ENCODE data around the gene COL20A1.

The COL20A1 gene

GRCh38 chr20:63359164-63359934 lies 66.4 kb downstream of the COL20A1 start:
- in situ Hi-C loops (cut with MboI; ENCODE audit: low sequenced_read_pairs) = no loop called here

- in situ Hi-C loops (cut with MboI; ENCODE audit: low sequenced_read_pairs) = no loop called here
Observed at GRCh38 chr20:63359937-63360849, 67.2 kb downstream of the COL20A1 start.

GRCh38 chr20:63360850-63361518 lies 68.0 kb downstream of the COL20A1 start, which contains the start of gene CHRNA4:
Gene CHRNA4 (minus strand): TSS chr20:63361349. CDS start chr20:63361165, 184 bp downstream.
- in situ Hi-C loops (cut with MboI; ENCODE audit: low sequenced_read_pairs) = no loop called here

GRCh38 chr20:63361519-63362435 lies 68.8 kb downstream of the COL20A1 start:
- in situ Hi-C loops (cut with MboI; ENCODE audit: low sequenced_read_pairs) = no loop called here

- in situ Hi-C loops (cut with MboI; ENCODE audit: low sequenced_read_pairs) = no loop called here
Observed at GRCh38 chr20:63362436-63363009, 69.5 kb downstream of the COL20A1 start.

GRCh38 chr20:63363013-63363957 lies 70.3 kb downstream of the COL20A1 start:
- in situ Hi-C loops (cut with MboI; ENCODE audit: low sequenced_read_pairs) = no loop called here

- in situ Hi-C loops (cut with MboI; ENCODE audit: low sequenced_read_pairs) = no loop called here
Observed at GRCh38 chr20:63363981-63364561, 71.1 kb downstream of the COL20A1 start.

- in situ Hi-C loops (cut with MboI; ENCODE audit: low sequenced_read_pairs) = no loop called here
Observed at GRCh38 chr20:63364801-63365585, 72.0 kb downstream of the COL20A1 start.

GRCh38 chr20:63365601-63366389 lies 72.8 kb downstream of the COL20A1 start:
- in situ Hi-C loops (cut with MboI; ENCODE audit: low sequenced_read_pairs) = no loop called here

GRCh38 chr20:63366390-63367365 lies 73.7 kb downstream of the COL20A1 start:
- in situ Hi-C loops (cut with MboI; ENCODE audit: low sequenced_read_pairs) = no loop called here

- in situ Hi-C loops (cut with MboI; ENCODE audit: low sequenced_read_pairs) = no loop called here
Observed at GRCh38 chr20:63367446-63368055, 74.6 kb downstream of the COL20A1 start.

- in situ Hi-C loops (cut with MboI; ENCODE audit: low sequenced_read_pairs) = no loop called here
Observed at GRCh38 chr20:63368151-63368550, 75.2 kb downstream of the COL20A1 start.

- in situ Hi-C loops (cut with MboI; ENCODE audit: low sequenced_read_pairs) = no loop called here
Observed at GRCh38 chr20:63369024-63369530, 76.1 kb downstream of the COL20A1 start.

- in situ Hi-C loops (cut with MboI; ENCODE audit: low sequenced_read_pairs) = no loop called here
Observed at GRCh38 chr20:63369724-63370617, 77.0 kb downstream of the COL20A1 start.
